Activated T-cell treated with anti-CD3 and anti-CD28 coated beads, Interleukin-2, amount 50 U/mL, for 4 hours (primary cell): ENCODE data around the gene TTYH1. TPM values are rescaled to one million over a fixed set of nuclear protein-coding genes. Genes with fewer than 3 reads are reported as not detected.
"Not testable (repeated sequence)": the region's sequence is repeated elsewhere in the genome, so short reads cannot be mapped to it uniquely, and the experiment has no call there.

ENCODE experiments used
- ATAC-seq, 2 donors: fragments of 200-7000 bp; cut with Tn5 transposase; one replicate each; pipeline ENCODE4 v1.10.0; 2021
- DNase-seq: peaks from one replicate; pipeline ENCODE4 v3.0.0-alpha.2; 2020
- H3K27me3 Mint-ChIP-seq: one replicate; pipeline ENCODE4 v1.8.0; 2021; ENCODE audit warnings: low read depth, mixed read lengths
- H3K36me3 Mint-ChIP-seq: one replicate; pipeline ENCODE4 v1.8.0; 2022; ENCODE audit warnings: mixed read lengths; ENCODE audit not compliant: insufficient read depth
- H3K4me1 Mint-ChIP-seq: one replicate; pipeline ENCODE4 v1.8.0; 2021; ENCODE audit warnings: low read depth, mixed read lengths
- H3K4me3 Mint-ChIP-seq: one replicate; pipeline ENCODE4 v1.8.0; 2021; ENCODE audit warnings: mild to moderate bottlenecking, moderate library complexity, mixed read lengths
- H3K9me3 Mint-ChIP-seq: one replicate; pipeline ENCODE4 v1.8.0; 2021; ENCODE audit warnings: mixed read lengths
- total RNA-seq, 3 donors: library from RNA; stranded (reverse); gene quantifications; one replicate each; pipeline ENCODE4 v1.2.1, GENCODE V29; 2021

Gene TTYH1
- total RNA-seq, 3 donors from 2014 or later = 0.46 TPM; not detected in 2

- DNase-seq = no peak
- no peaks in the 10 kb centered on the region for H3K27me3 Mint-ChIP-seq
- peaks cover 31% of the 10 kb centered on the region for H3K36me3 Mint-ChIP-seq
Measured at GRCh38 chr19:54462047-54462654, 46.9 kb downstream of the TTYH1 start.

GRCh38 chr19:54462655-54463530, 47.6 kb downstream of the TTYH1 start:
- Mint-ChIP-seq H3K9me3 (no peaks in the 10 kb centered on the region), H3K4me3 (peak overlapping the region; percentile 71)
- ATAC-seq = peak; percentile 41 to 45

More at GRCh38 chr19:54462047-54462654, 46.9 kb downstream of the TTYH1 start:
- peaks cover 19% of the 10 kb centered on the region for H3K4me1 Mint-ChIP-seq
- H3K9me3 Mint-ChIP-seq = no peaks in the 10 kb centered on the region
- peak overlapping the region; percentile 71 for H3K4me3 Mint-ChIP-seq
- ATAC-seq = no peak

GRCh38 chr19:54463531-54464043, 48.3 kb downstream of the TTYH1 start, which contains the start of gene LENG9:
Gene LENG9 (minus strand): TSS chr19:54463778. CDS start chr19:54463526, 252 bp downstream.
- peaks cover 19% of the 10 kb centered on the region for H3K4me1 Mint-ChIP-seq
- peak within 1 kb of the TSS; percentile 84 for H3K4me3 Mint-ChIP-seq
- H3K36me3 Mint-ChIP-seq = peaks cover 20% of the 10 kb centered on the region
- no peaks in the 10 kb centered on the region for H3K9me3 Mint-ChIP-seq
- DNase-seq (peak; percentile 91), ATAC-seq (peak; percentile 69)
- H3K27me3 Mint-ChIP-seq = peaks cover 3% of the 10 kb centered on the region

More at GRCh38 chr19:54462655-54463530, 47.6 kb downstream of the TTYH1 start:
- Mint-ChIP-seq H3K36me3 (peaks cover 27% of the 10 kb centered on the region), H3K4me1 (peaks cover 19% of the 10 kb centered on the region), H3K27me3 (peaks cover under 1% of the 10 kb centered on the region)
- peak; percentile 57 for DNase-seq

GRCh38 chr19:54464044-54464629, 48.9 kb downstream of the TTYH1 start:
- DNase-seq = peak; percentile 69
- Mint-ChIP-seq H3K36me3 (peaks cover 14% of the 10 kb centered on the region), H3K4me3 (peak overlapping the region; percentile 84), H3K9me3 (no peaks in the 10 kb centered on the region), H3K4me1 (peaks cover 14% of the 10 kb centered on the region), H3K27me3 (peaks cover 8% of the 10 kb centered on the region)
- ATAC-seq = peak; percentile 46 to 52

GRCh38 chr19:54464630-54465425, 49.6 kb downstream of the TTYH1 start:
- Mint-ChIP-seq H3K4me3 (peak overlapping the region; percentile 84), H3K4me1 (peaks cover 14% of the 10 kb centered on the region), H3K27me3 (peaks cover 15% of the 10 kb centered on the region), H3K9me3 (no peaks in the 10 kb centered on the region), H3K36me3 (peaks cover 9% of the 10 kb centered on the region)
- ATAC-seq (peak; percentile 51 to 52), DNase-seq (peak; percentile 54)

GRCh38 chr19:54465426-54466109, 50.3 kb downstream of the TTYH1 start:
- H3K27me3 Mint-ChIP-seq = peaks cover 23% of the 10 kb centered on the region
- H3K4me3 Mint-ChIP-seq = peak overlapping the region; percentile 67
- no peaks in the 10 kb centered on the region for H3K9me3 Mint-ChIP-seq
- H3K4me1 Mint-ChIP-seq = peaks cover 19% of the 10 kb centered on the region
- no peak for ATAC-seq
- DNase-seq = no peak
- peaks cover 7% of the 10 kb centered on the region for H3K36me3 Mint-ChIP-seq

GRCh38 chr19:54466110-54466480, 50.8 kb downstream of the TTYH1 start:
- peaks cover 23% of the 10 kb centered on the region for H3K4me1 Mint-ChIP-seq
- H3K36me3 Mint-ChIP-seq, ATAC-seq, DNase-seq, H3K9me3 Mint-ChIP-seq: not testable (repeated sequence)
- H3K4me3 Mint-ChIP-seq = peak overlapping the region; percentile 67
- peaks cover 27% of the 10 kb centered on the region for H3K27me3 Mint-ChIP-seq

GRCh38 chr19:54469496-54469934, 54.3 kb downstream of the TTYH1 start:
- ATAC-seq (no peak), DNase-seq (no peak)
- Mint-ChIP-seq H3K27me3 (peaks cover 40% of the 10 kb centered on the region), H3K36me3 (no peaks in the 10 kb centered on the region), H3K4me1 (peaks cover 13% of the 10 kb centered on the region), H3K4me3 (no peak overlapping the region), H3K9me3 (no peaks in the 10 kb centered on the region)

- Mint-ChIP-seq H3K4me3 (peak overlapping the region; percentile 37), H3K36me3 (no peaks in the 10 kb centered on the region), H3K4me1 (peaks cover 11% of the 10 kb centered on the region), H3K9me3 (no peaks in the 10 kb centered on the region), H3K27me3 (peaks cover 42% of the 10 kb centered on the region)
- ATAC-seq = no peak
- no peak for DNase-seq
Measured at GRCh38 chr19:54470276-54470887, 55.1 kb downstream of the TTYH1 start.

- ATAC-seq (peak in 1 of 2 donors; percentile 56), DNase-seq (no peak)
- Mint-ChIP-seq H3K36me3 (no peaks in the 10 kb centered on the region), H3K4me3 (no peak overlapping the region), H3K9me3 (no peaks in the 10 kb centered on the region), H3K4me1 (peaks cover 11% of the 10 kb centered on the region), H3K27me3 (peaks cover 43% of the 10 kb centered on the region)
Measured at GRCh38 chr19:54470991-54471782, 55.9 kb downstream of the TTYH1 start.

- no peaks in the 10 kb centered on the region for H3K36me3 Mint-ChIP-seq
- peaks cover 49% of the 10 kb centered on the region for H3K27me3 Mint-ChIP-seq
- no peaks in the 10 kb centered on the region for H3K9me3 Mint-ChIP-seq
- no peak for DNase-seq
- H3K4me3 Mint-ChIP-seq = no peak within 1 kb of the TSS
- H3K4me1 Mint-ChIP-seq = peaks cover 11% of the 10 kb centered on the region
- ATAC-seq = peak; percentile 25 to 44
Measured at GRCh38 chr19:54473071-54473891, 58.0 kb downstream of the TTYH1 start, which contains the start of gene CDC42EP5. Gene CDC42EP5 (minus strand): TSS chr19:54473296. CDS start chr19:54465547, 7,749 bp downstream.
